ENCODE data around the gene LIPC.

LIPC gene

DNA sequence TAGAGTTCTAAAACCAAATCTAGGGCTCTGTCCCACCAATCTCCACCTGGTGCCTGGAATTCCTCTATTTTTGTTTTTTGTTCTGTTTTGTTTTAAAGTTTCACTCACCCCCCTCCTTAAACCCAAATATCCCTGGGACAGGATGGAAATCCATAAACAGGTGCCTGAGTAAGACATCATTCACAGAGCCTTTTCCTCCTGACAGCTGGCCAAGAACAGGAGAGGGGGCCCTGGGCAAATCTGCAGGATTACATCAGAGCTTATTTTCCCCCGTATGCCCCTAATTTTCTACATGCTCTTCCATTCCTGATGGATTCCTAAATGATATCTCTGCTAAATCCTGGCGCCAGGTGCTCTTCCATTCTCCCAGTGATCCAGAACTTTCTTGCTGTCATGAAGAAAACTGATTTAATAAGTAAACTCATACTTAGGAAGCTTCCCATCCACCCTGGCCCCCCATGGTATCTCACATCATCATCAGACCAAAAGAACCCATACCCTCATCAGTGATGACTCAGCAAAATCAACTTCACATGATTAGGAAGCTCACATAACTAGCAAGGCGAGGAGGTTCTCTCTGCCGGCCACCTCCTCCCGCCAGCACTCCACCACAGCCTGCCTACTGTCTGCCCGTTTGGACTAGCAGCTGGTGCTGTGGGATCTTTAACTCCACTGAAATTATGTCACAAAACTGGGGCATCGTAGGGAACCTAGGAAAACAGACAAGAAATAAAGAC is 61.0 kb downstream of the LIPC start:
- DNase-seq, result no peak

DNA sequence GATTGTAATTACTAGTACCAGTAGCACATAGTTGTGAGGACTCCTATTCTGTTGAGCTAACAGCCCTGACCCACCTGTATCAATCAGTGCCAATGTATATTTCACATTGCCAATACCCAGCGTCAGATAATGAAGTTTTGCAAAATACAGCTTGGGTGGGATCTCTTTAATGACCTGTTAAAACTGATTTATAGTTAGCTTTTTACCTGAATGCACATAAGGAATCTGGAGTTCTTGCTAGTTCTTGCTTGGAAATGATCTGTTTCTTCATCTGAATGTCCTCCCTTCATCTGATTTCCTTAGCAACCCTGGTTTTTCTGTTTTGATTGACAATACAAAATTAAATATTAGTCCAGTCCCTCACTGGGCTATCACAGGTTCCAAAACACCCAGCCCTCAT is 62.8 kb downstream of the LIPC start:
- DNase-seq, result no peak

GRCh38 chr15:58495891-58496408 is 64.2 kb downstream of the LIPC start:
- no peak for DNase-seq

DNA sequence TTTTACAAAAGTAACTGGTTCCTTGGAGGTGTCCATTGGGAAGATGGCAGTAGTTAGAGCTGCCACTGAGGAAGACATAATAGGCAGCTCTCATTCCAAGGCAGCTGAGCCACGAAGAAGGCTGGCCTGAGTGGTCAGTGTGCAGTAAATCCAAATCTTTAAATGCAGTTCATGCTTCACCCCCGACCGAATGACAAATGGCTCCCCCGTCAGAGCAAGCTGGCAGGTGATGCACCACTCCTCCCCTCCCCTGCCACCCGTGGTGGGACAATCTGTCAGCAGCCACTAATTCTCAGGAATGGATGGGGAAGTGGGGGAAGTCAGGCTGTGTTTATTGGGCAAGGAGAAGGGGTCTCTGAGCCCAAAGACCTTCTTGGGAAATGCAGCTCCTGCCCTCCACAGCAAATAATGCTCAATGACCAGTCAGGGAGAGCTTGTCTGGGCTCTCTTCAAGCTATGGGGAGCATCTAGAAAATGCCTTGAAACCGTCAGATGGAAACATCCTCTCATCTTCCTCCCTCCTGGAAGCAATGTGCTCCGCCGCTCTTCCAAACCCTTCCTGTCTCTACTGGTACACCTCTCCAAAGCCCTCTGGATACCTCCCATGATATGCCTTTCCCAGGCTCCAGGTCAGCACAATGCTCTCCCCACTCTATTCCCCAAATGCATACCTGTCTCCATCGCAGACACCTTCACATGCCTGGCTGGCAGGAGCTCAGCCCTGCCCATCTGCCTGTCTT is 65.4 kb downstream of the LIPC start:
- DNase-seq, result no peak

- DNase-seq, result no peak
These were observed 67.2 kb downstream of the LIPC start for GRCh38 chr15:58498821-58499580.

- no peak for DNase-seq
These were observed 69.2 kb downstream of the LIPC start for GRCh38 chr15:58501006-58501405.

DNA sequence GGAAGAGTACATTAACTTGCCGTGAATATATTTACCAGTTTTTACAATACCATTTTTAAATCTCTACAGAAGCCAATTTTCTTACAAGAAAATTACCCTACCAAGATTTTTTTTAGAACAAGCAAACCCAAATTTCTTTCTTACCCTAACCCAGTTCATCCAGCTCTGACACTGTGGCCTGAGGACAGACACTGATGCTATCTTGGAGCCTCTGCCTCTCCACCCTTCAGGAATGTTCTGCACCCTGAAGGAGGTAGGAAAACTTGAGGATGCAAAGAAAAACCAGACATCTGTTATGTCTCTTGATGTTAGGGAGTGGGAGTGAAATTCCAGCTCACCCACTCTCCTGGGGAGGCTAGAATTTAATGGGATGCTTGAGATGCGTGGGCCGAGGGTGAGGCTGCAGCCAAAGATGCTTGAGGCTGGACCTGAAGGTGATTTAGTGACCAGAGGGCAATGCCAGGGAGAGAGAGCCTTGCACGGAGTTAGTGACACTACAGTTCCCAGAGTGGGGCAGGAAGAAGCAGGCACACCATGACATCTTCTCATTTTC is 69.9 kb downstream of the LIPC start:
- DNase-seq, result no peak

DNA sequence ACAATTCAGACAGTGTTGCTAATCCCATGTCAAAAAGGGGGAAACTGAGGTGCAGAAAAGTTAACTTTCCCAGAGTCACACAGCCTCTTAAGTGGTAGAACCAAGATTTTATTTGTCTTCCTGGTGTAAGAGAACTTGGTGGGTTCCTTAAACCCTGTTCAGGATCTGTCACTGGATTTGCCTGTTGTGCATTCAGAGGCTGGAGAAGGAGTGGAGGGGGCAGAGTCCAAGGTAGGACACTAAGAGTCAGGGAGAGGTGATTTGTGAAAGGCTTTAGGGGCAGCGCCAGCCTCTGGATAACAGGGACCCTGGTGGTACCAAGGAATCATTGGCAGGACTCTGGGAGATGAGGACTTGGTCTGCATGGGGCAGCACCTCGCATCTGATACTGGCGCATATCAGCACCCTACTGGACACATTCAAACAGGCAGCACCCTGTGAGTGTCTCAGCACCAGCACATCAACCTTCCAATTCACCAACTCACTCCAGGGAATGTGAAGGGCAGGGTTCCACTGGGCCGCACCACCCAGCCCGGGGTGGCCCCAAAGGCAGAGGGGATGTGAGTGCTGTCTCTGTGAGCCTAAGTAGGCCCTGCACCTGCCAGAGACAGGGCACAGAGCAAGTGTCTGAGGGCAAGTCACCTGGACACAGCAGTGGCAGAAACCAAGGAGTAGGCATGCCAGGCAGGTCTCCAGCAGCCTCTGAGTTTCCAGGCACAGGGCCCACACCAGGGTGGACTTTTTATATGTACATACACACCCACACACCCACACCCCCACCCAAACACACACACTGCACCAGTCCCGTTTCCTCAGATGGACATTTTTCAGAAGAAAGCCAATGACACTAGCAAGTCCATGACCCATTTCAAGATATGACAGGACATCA is 71.6 kb downstream of the LIPC start:
- no peak for DNase-seq

- no peak for DNase-seq
These were observed 73.0 kb downstream of the LIPC start for GRCh38 chr15:58504674-58505234.

- DNase-seq, result no peak
These were observed 73.8 kb downstream of the LIPC start for GRCh38 chr15:58505581-58505980.

DNA sequence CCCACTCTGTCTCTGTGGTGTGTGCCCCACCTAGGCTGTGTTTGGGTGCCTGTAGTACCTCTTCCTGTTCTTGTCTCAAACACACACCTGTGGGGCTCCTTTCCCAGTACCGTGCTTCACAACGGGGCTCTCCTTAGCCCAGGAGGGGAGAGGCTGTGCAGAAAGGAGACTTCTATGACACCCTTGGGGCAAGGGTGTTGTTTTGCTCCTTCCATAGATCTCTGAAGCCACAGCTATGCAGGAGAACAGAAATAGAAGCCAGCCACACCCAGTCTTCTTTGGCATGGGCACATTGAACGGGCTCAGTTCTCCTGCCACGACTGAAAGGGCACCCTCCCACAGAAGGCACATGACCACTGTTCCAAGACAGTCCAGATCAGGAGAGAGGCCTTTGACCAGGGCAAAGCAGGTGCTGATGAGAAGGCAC is 74.3 kb downstream of the LIPC start:
- no peak for DNase-seq

DNA sequence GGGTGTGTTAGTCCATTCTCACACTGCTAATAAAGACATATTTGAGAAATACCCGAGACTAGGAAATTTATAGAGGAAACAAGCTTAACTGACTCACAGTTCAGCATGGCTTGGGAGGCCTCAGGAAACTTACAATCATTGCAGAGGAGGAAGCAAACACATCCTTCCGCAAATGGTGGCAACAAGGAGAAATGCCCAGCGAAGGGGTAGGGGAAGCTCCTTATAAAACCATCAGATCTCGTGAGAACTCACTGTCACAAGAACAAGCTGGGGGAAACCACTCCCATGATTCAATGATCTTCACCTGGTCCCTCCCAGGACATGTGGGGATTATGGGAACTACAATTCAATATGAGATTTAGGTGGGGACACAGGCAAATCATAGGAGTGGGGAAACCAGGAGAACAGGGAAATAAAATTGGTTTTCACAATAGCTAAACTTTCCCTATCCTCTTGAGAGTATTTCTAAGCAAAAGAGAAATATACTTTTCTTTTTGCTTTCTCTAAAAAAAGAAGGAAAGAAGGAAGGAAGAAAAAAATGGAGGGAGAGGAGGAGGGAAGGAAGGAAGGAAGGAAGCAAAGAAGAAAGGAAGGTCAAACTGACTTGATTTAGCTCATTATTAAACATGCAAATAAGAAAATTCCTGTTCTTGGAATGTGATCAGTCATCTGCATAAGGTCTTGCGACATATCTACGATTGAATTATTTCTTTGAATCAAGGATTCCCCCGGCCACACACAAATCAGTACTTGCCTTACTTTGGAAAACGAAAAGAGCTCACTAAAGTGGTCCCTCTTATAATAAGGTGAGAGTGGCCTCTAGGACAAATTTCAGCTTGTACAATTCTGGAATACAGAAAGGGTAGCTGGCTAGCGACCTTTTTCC is 75.2 kb downstream of the LIPC start:
- DNase-seq, result no peak

DNA sequence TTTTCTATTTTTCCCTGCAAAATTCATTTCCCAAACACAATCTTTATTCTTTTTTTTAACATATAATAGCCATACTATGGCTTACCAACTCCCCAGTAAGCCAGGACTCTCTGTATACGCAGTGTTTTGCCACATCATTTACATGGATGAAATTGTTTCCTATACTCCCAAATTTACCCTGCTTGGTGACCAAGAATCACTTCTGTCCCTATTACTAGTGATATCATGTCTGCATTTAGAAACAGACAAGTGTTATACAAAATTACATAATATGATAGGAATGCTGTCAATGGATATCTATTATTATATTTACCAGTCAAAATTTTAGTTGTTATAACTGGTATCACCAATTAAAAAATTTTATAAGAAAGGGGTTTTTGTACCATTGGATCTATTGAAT is 77.8 kb downstream of the LIPC start:
- no peak for DNase-seq

- DNase-seq, result no peak
These were observed 79.2 kb downstream of the LIPC start for GRCh38 chr15:58510715-58511598.

GRCh38 chr15:58511599-58511987 is 79.8 kb downstream of the LIPC start:
- no peak for DNase-seq

- DNase-seq, result no peak
These were observed 80.7 kb downstream of the LIPC start for GRCh38 chr15:58512522-58512921.

GRCh38 chr15:58513008-58513407 is 81.2 kb downstream of the LIPC start:
- DNase-seq, result no peak

- no peak for DNase-seq
These were observed 82.0 kb downstream of the LIPC start for GRCh38 chr15:58513726-58514336.

Measured in hypothalamus (tissue), 51 donors.